GM21528 (cell line): ENCODE results near the gene NSUN2.
"Not testable (repeated sequence)": the region's sequence is repeated elsewhere in the genome, so short reads cannot be mapped to it uniquely, and the experiment has no call there.

Experiments
- ATAC-seq: cut with Tn5 transposase; IDR thresholded peaks from one replicate; pipeline ENCODE4 v1.9.1; 2021; ENCODE audit warnings: mild to moderate bottlenecking, moderate library complexity; ENCODE audit not compliant: unreplicated experiment, low FRiP score

NSUN2 gene

GRCh38 chr5:6632888-6633468 lies at the start of gene NSUN2, which contains the start of gene SRD5A1:
Gene NSUN2 (minus strand): TSS chr5:6633044. CDS start chr5:6632979, 65 bp downstream.
Gene SRD5A1 (plus strand): TSS chr5:6633440. CDS start chr5:6633577, 137 bp downstream.
- ATAC-seq = peak; percentile 90

GRCh38 chr5:6682239-6682638 lies 49.4 kb upstream of the NSUN2 start:
- no peak for ATAC-seq

GRCh38 chr5:6681682-6682081 lies 48.8 kb upstream of the NSUN2 start:
- no peak for ATAC-seq

- ATAC-seq = no peak
Measured at GRCh38 chr5:6680922-6681321, 48.1 kb upstream of the NSUN2 start.

GRCh38 chr5:6678385-6678784 lies 45.5 kb upstream of the NSUN2 start:
- no peak for ATAC-seq

GRCh38 chr5:6676702-6677101 lies 43.9 kb upstream of the NSUN2 start:
- ATAC-seq = no peak

GRCh38 chr5:6675784-6676491 lies 43.1 kb upstream of the NSUN2 start:
- no peak for ATAC-seq

GRCh38 chr5:6674886-6675285 lies 42.0 kb upstream of the NSUN2 start:
- ATAC-seq = no peak

GRCh38 chr5:6674421-6674820 lies 41.6 kb upstream of the NSUN2 start:
- ATAC-seq = no peak

- ATAC-seq = no peak
Measured at GRCh38 chr5:6673963-6674362, 41.1 kb upstream of the NSUN2 start.

GRCh38 chr5:6673031-6673430 lies 40.2 kb upstream of the NSUN2 start:
- ATAC-seq = no peak

- ATAC-seq = not testable (repeated sequence)
Measured at GRCh38 chr5:6668717-6669116, 35.9 kb upstream of the NSUN2 start.

- no peak for ATAC-seq
Measured at GRCh38 chr5:6667648-6668047, 34.8 kb upstream of the NSUN2 start.

GRCh38 chr5:6666762-6667161 lies 33.9 kb upstream of the NSUN2 start:
- no peak for ATAC-seq

- ATAC-seq = peak; percentile 72
Measured at GRCh38 chr5:6660688-6661087, 27.8 kb upstream of the NSUN2 start.

- ATAC-seq = peak; percentile 84
Measured at GRCh38 chr5:6659941-6660684, 27.3 kb upstream of the NSUN2 start.

GRCh38 chr5:6656680-6657079 lies 23.8 kb upstream of the NSUN2 start:
- no peak for ATAC-seq

GRCh38 chr5:6655432-6655831 lies 22.6 kb upstream of the NSUN2 start:
- no peak for ATAC-seq

- ATAC-seq = peak; percentile 75
Measured at GRCh38 chr5:6652025-6652424, 19.2 kb upstream of the NSUN2 start.

GRCh38 chr5:6649681-6650080 lies 16.8 kb upstream of the NSUN2 start:
- no peak for ATAC-seq

GRCh38 chr5:6649186-6649585 lies 16.3 kb upstream of the NSUN2 start:
- ATAC-seq = no peak
